ENCODE results near the gene WWC1.

The WWC1 gene

DNA sequence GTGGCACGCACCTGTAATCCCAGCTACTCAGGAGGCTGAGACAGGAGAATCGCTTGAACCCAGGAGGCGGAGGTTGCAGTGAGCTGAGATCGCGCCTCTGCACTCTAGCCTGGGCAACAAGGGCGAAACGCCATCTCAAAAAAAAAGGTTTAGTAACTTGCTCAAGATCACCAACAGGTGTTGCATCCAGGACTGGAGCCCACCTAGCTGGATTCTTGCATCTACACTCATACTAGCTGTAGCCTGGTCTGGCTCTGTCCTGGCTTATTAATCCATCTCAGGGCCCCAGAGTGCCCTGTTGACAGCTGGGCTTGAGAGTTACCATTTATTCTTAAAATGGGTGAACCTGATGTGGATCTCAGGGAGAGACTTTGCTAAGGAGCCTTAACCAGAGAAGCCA lies 7.5 kb downstream of the WWC1 start:
- peaks cover 0 to 4% of the 10 kb centered on the region in 2 donors for H3K27me3 ChIP-seq (ENCODE audit: control insufficient read depth in 2 of 2, insufficient read depth in 2 of 2, low read length in 2 of 2)
- H3K4me3 ChIP-seq (ENCODE audit: low read length in 2 of 2): no peak overlapping the region
- H3K9ac ChIP-seq (ENCODE audit: low read depth in 1 of 2, low read length in 2 of 2): no peak overlapping the region
- no peak overlapping the region for H3K27ac ChIP-seq (ENCODE audit: low read depth in 2 of 2, low read length in 2 of 2)
- peaks cover 4 to 15% of the 10 kb centered on the region in 2 donors for H3K4me1 ChIP-seq (ENCODE audit: control insufficient read depth in 2 of 2, insufficient read depth in 2 of 2, low read length in 2 of 2)
- no peaks in the 10 kb centered on the region for H3K36me3 ChIP-seq (ENCODE audit: control insufficient read depth in 2 of 2, insufficient read depth in 2 of 2, low read length in 2 of 2)
- no peaks in the 10 kb centered on the region for H3K9me3 ChIP-seq (ENCODE audit: control insufficient read depth in 2 of 2, low read length in 2 of 2)

DNA sequence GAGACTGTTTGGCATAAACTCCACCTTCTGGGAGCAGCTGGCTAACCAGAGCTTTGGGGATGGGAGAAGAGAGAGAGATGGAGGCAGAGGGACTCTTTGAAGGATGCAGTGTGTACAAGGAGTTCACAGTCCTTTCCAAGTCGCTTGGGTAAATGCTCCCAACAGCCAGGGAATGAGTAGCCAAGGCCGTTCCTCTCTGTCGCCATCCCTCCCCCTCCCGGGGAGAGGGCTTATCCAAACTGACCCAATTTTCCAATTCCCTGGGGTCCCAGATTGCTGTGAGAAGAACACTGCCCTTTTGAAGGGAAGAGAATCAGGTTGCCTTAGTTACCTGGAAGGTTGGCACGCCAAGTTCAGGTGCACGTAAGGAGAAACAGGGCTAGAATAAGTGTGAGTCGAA lies 7.9 kb downstream of the WWC1 start:
- Histone ChIP-seq H3K27ac (ENCODE audit: low read depth in 2 of 2, low read length in 2 of 2) (no peak overlapping the region), H3K9me3 (ENCODE audit: control insufficient read depth in 2 of 2, low read length in 2 of 2) (no peaks in the 10 kb centered on the region), H3K4me1 (ENCODE audit: control insufficient read depth in 2 of 2, insufficient read depth in 2 of 2, low read length in 2 of 2) (peaks cover 4 to 17% of the 10 kb centered on the region in 2 donors), H3K27me3 (ENCODE audit: control insufficient read depth in 2 of 2, insufficient read depth in 2 of 2, low read length in 2 of 2) (no peaks in the 10 kb centered on the region), H3K4me3 (ENCODE audit: low read length in 2 of 2) (no peak overlapping the region), H3K9ac (ENCODE audit: low read depth in 1 of 2, low read length in 2 of 2) (no peak overlapping the region), H3K36me3 (ENCODE audit: control insufficient read depth in 2 of 2, insufficient read depth in 2 of 2, low read length in 2 of 2) (no peaks in the 10 kb centered on the region)

GRCh38 chr5:168300326-168301182 lies 9.1 kb downstream of the WWC1 start:
- H3K9ac ChIP-seq (ENCODE audit: low read depth in 1 of 2, low read length in 2 of 2): no peak overlapping the region
- H3K4me1 ChIP-seq (ENCODE audit: control insufficient read depth in 2 of 2, insufficient read depth in 2 of 2, low read length in 2 of 2): peaks cover 4 to 18% of the 10 kb centered on the region in 2 donors
- no peaks in the 10 kb centered on the region for H3K36me3 ChIP-seq (ENCODE audit: control insufficient read depth in 2 of 2, insufficient read depth in 2 of 2, low read length in 2 of 2)
- H3K9me3 ChIP-seq (ENCODE audit: control insufficient read depth in 2 of 2, low read length in 2 of 2): no peaks in the 10 kb centered on the region
- no peak overlapping the region for H3K27ac ChIP-seq (ENCODE audit: low read depth in 2 of 2, low read length in 2 of 2)
- H3K27me3 ChIP-seq (ENCODE audit: control insufficient read depth in 2 of 2, insufficient read depth in 2 of 2, low read length in 2 of 2): no peaks in the 10 kb centered on the region
- no peak overlapping the region for H3K4me3 ChIP-seq (ENCODE audit: low read length in 2 of 2)

DNA sequence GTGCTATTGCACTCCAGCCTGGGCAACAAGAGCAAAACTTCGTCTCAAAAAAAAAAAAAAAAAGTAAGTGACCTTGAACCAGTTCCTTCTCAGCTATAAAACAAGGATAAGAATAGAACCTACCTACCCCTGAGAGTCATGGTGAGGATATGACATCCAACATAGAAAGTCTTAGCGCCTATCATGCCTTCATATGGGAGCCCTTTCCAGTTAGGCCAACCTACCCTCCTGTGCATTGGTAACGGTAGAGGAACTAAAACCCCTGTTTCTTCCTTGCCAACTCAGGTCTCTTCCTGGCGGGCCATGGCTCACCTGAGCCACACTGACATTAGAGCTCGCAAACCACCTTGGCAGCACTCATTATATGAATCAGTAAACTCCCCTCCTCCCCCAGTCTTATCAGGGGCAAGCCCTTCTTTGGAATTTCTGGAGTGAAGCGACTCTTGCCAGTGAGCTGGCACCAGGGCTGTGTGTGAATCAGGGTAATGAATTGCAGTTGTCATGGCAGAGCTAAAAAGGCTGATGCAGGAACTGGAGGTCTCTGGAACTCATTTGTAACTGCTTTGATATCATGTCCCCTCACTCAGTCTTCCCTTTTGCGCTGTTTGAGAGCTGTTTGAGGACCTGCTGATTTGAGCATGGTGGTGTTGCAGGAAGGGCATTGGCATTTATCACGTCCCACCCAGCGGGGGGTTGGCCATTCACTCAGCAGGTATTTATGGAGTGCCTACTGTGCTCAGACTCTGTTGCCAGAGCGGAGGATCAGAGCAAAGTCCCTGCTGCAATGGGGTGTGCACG lies 10.3 kb downstream of the WWC1 start:
- peak overlapping the region in 1 of 2 donors; percentile 33 for H3K4me3 ChIP-seq (ENCODE audit: low read length in 2 of 2)
- H3K9me3 ChIP-seq (ENCODE audit: control insufficient read depth in 2 of 2, low read length in 2 of 2): no peaks in the 10 kb centered on the region
- H3K27me3 ChIP-seq (ENCODE audit: control insufficient read depth in 2 of 2, insufficient read depth in 2 of 2, low read length in 2 of 2): no peaks in the 10 kb centered on the region
- no peaks in the 10 kb centered on the region for H3K36me3 ChIP-seq (ENCODE audit: control insufficient read depth in 2 of 2, insufficient read depth in 2 of 2, low read length in 2 of 2)
- peak overlapping the region in 1 of 2 donors; percentile 38 for H3K9ac ChIP-seq (ENCODE audit: low read depth in 1 of 2, low read length in 2 of 2)
- peaks cover 4 to 18% of the 10 kb centered on the region in 2 donors for H3K4me1 ChIP-seq (ENCODE audit: control insufficient read depth in 2 of 2, insufficient read depth in 2 of 2, low read length in 2 of 2)
- H3K27ac ChIP-seq (ENCODE audit: low read depth in 2 of 2, low read length in 2 of 2): peak overlapping the region; percentile 24 to 60

DNA sequence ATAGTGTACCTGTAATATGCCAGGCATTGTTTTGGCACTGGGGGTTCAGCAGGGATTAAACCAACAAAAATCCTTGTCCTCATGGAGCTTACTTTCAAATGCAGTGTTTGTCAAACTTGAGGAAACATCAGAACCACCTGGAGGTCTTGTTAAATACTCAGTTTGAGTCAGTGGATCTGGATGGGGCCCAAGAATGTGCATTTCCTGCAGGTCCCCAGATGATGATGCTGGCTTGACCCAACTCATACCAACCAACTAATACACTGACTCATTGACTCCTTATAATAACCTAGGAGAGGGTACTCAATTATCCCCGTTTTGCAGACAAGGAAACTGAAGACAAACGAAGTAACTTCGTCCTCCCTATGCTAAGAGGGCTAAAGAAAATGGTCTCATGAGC lies 11.3 kb downstream of the WWC1 start:
- H3K36me3 ChIP-seq (ENCODE audit: control insufficient read depth in 2 of 2, insufficient read depth in 2 of 2, low read length in 2 of 2): no peaks in the 10 kb centered on the region
- H3K9ac ChIP-seq (ENCODE audit: low read depth in 1 of 2, low read length in 2 of 2): no peak overlapping the region
- H3K4me1 ChIP-seq (ENCODE audit: control insufficient read depth in 2 of 2, insufficient read depth in 2 of 2, low read length in 2 of 2): peaks cover 4 to 18% of the 10 kb centered on the region in 2 donors

GRCh38 chr5:168303393-168304025 lies 12.1 kb downstream of the WWC1 start:
- Histone ChIP-seq H3K27ac (ENCODE audit: low read depth in 2 of 2, low read length in 2 of 2) (no peak overlapping the region), H3K9me3 (ENCODE audit: control insufficient read depth in 2 of 2, low read length in 2 of 2) (no peaks in the 10 kb centered on the region), H3K36me3 (ENCODE audit: control insufficient read depth in 2 of 2, insufficient read depth in 2 of 2, low read length in 2 of 2) (no peaks in the 10 kb centered on the region), H3K9ac (ENCODE audit: low read depth in 1 of 2, low read length in 2 of 2) (no peak overlapping the region), H3K27me3 (ENCODE audit: control insufficient read depth in 2 of 2, insufficient read depth in 2 of 2, low read length in 2 of 2) (no peaks in the 10 kb centered on the region), H3K4me3 (ENCODE audit: low read length in 2 of 2) (no peak overlapping the region), H3K4me1 (ENCODE audit: control insufficient read depth in 2 of 2, insufficient read depth in 2 of 2, low read length in 2 of 2) (peaks cover 4 to 18% of the 10 kb centered on the region in 2 donors)

More for the DNA sequence above, 11.3 kb downstream of the WWC1 start:
- Histone ChIP-seq H3K27me3 (ENCODE audit: control insufficient read depth in 2 of 2, insufficient read depth in 2 of 2, low read length in 2 of 2) (no peaks in the 10 kb centered on the region), H3K4me3 (ENCODE audit: low read length in 2 of 2) (no peak overlapping the region), H3K9me3 (ENCODE audit: control insufficient read depth in 2 of 2, low read length in 2 of 2) (no peaks in the 10 kb centered on the region), H3K27ac (ENCODE audit: low read depth in 2 of 2, low read length in 2 of 2) (no peak overlapping the region)

GRCh38 chr5:168304349-168304748 lies 12.9 kb downstream of the WWC1 start:
- Histone ChIP-seq H3K9me3 (ENCODE audit: control insufficient read depth in 2 of 2, low read length in 2 of 2) (no peaks in the 10 kb centered on the region), H3K4me1 (ENCODE audit: control insufficient read depth in 2 of 2, insufficient read depth in 2 of 2, low read length in 2 of 2) (peaks cover 4 to 18% of the 10 kb centered on the region in 2 donors), H3K36me3 (ENCODE audit: control insufficient read depth in 2 of 2, insufficient read depth in 2 of 2, low read length in 2 of 2) (no peaks in the 10 kb centered on the region), H3K27ac (ENCODE audit: low read depth in 2 of 2, low read length in 2 of 2) (no peak overlapping the region), H3K9ac (ENCODE audit: low read depth in 1 of 2, low read length in 2 of 2) (no peak overlapping the region), H3K4me3 (ENCODE audit: low read length in 2 of 2) (no peak overlapping the region), H3K27me3 (ENCODE audit: control insufficient read depth in 2 of 2, insufficient read depth in 2 of 2, low read length in 2 of 2) (no peaks in the 10 kb centered on the region)

DNA sequence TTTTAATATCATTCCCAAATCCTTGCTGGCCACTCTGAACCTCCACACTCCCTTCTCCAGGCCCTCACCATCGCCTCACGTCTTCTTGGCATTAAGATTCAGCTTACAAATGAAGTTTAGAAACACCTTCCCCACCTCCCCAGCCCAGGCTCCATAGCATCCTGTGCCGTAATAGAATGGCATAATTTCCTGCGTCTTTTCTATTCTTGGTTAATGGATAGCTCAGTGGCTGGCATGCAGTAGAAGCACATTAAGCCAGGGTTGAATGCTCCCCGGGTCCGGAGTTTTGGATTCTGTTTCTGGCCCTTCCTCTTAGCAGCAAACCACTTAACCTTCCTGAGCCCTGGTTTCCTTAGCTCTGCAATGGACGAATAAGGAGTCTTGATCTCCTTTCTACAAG lies 13.8 kb downstream of the WWC1 start:
- no peak overlapping the region for H3K4me3 ChIP-seq (ENCODE audit: low read length in 2 of 2)
- no peaks in the 10 kb centered on the region for H3K36me3 ChIP-seq (ENCODE audit: control insufficient read depth in 2 of 2, insufficient read depth in 2 of 2, low read length in 2 of 2)

GRCh38 chr5:168307022-168307421 lies 15.6 kb downstream of the WWC1 start:
- Histone ChIP-seq H3K27ac (ENCODE audit: low read depth in 2 of 2, low read length in 2 of 2) (no peak overlapping the region), H3K36me3 (ENCODE audit: control insufficient read depth in 2 of 2, insufficient read depth in 2 of 2, low read length in 2 of 2) (no peaks in the 10 kb centered on the region), H3K4me1 (ENCODE audit: control insufficient read depth in 2 of 2, insufficient read depth in 2 of 2, low read length in 2 of 2) (peaks cover 3 to 20% of the 10 kb centered on the region in 2 donors), H3K9ac (ENCODE audit: low read depth in 1 of 2, low read length in 2 of 2) (no peak overlapping the region), H3K4me3 (ENCODE audit: low read length in 2 of 2) (no peak overlapping the region), H3K27me3 (ENCODE audit: control insufficient read depth in 2 of 2, insufficient read depth in 2 of 2, low read length in 2 of 2) (no peaks in the 10 kb centered on the region), H3K9me3 (ENCODE audit: control insufficient read depth in 2 of 2, low read length in 2 of 2) (no peaks in the 10 kb centered on the region)

More for the DNA sequence above, 13.8 kb downstream of the WWC1 start:
- Histone ChIP-seq H3K9ac (ENCODE audit: low read depth in 1 of 2, low read length in 2 of 2) (no peak overlapping the region), H3K27ac (ENCODE audit: low read depth in 2 of 2, low read length in 2 of 2) (no peak overlapping the region), H3K4me1 (ENCODE audit: control insufficient read depth in 2 of 2, insufficient read depth in 2 of 2, low read length in 2 of 2) (peaks cover 4 to 18% of the 10 kb centered on the region in 2 donors), H3K9me3 (ENCODE audit: control insufficient read depth in 2 of 2, low read length in 2 of 2) (no peaks in the 10 kb centered on the region), H3K27me3 (ENCODE audit: control insufficient read depth in 2 of 2, insufficient read depth in 2 of 2, low read length in 2 of 2) (no peaks in the 10 kb centered on the region)

Measured in mucosa of rectum (tissue), 2 donors.